GM18519 (cell line): Measurements from ENCODE around the gene NCAN.

Experiments
- ATAC-seq: cut with Tn5 transposase; IDR thresholded peaks from one replicate; pipeline ENCODE4 v1.9.1; 2021; ENCODE audit warnings: mild to moderate bottlenecking, moderate library complexity; ENCODE audit not compliant: unreplicated experiment, low FRiP score

The NCAN gene

GRCh38 chr19:19258589-19259338 is 47.0 kb downstream of the NCAN start:
- ATAC-seq, result no peak

DNA sequence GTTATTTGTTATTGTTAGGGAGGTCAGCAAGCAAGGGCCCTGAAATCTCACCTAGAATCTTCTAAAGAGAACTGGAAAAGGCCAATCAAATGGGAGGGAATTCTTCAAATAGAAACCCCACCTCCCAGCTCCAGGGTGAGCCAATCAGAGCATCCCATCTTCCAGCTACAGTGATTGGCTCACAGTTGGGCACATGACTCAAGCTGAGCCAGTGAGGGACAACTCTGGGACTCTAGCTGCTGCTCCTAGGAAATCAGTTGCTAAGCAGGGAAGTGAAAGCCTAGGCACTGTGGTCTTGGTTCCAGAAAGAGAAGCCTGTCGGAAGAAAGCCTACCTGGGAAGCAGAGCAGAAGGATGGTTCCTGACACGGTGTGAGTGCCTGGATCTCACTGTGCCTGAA is 48.0 kb downstream of the NCAN start:
- ATAC-seq, result no peak

GRCh38 chr19:19260417-19261214 is 48.9 kb downstream of the NCAN start:
- ATAC-seq, result no peak

- ATAC-seq, result no peak
Measured at GRCh38 chr19:19261350-19262189, 49.8 kb downstream of the NCAN start.

- no peak for ATAC-seq
Measured at GRCh38 chr19:19262190-19263057, 50.7 kb downstream of the NCAN start.

- ATAC-seq, result no peak
Measured at GRCh38 chr19:19263886-19264487, 52.2 kb downstream of the NCAN start.

DNA sequence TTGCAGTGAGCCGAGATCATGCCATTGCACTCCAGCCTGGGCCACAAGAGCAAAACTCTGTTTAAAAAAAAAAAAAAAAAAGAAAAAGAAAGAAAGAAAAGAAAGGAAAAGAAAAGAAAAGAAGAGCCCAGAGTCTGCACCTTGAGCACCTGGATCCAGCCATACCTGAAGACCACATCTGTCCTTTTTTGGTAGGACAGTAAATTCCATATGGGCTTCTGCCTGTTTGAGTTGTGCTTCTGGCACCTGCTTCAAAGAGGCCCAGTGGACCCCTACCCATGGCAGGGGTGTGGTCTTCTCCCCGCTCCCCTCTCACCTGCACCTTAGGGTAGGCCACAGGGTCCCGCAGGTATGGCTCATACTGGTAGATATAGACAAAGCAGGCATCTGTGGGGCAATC is 55.5 kb downstream of the NCAN start:
- ATAC-seq, result no peak

GRCh38 chr19:19268453-19269385 is 57.0 kb downstream of the NCAN start:
- no peak for ATAC-seq

DNA sequence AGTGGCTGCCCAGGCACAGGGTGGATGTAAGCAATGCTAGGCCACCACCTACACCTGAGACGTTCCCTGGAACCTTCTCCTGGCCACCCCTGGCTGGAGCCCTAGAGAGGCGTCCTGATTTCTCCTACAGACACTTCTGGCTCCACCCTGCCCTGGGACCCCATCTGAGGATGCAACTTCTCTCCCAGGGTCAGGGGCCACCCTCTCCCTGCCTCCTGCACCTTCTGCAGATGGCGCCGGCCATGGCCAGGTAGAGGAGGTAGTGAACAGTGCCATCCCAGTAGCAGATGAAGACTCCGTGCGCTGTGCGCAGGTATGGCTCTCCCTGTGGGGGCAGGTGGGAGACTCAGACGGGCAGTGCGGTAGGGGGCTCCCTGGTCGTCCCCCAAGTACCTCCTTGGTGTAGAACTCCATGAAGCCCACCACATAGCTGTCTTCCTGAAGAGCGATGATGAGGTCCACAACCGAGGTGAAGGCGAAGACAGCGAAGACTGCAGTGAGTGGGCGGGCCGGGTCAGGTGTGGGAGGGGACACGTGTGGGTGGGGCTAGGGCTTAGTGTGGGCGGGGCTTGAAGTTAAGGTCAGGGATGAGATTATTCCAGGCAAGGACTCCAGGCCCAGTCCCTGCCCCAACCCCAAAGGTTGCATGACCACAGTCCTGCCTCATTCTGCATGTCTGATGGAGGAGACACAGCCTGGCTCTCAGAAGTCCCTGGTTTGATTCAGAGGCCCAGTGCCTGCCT is 58.4 kb downstream of the NCAN start:
- no peak for ATAC-seq

DNA sequence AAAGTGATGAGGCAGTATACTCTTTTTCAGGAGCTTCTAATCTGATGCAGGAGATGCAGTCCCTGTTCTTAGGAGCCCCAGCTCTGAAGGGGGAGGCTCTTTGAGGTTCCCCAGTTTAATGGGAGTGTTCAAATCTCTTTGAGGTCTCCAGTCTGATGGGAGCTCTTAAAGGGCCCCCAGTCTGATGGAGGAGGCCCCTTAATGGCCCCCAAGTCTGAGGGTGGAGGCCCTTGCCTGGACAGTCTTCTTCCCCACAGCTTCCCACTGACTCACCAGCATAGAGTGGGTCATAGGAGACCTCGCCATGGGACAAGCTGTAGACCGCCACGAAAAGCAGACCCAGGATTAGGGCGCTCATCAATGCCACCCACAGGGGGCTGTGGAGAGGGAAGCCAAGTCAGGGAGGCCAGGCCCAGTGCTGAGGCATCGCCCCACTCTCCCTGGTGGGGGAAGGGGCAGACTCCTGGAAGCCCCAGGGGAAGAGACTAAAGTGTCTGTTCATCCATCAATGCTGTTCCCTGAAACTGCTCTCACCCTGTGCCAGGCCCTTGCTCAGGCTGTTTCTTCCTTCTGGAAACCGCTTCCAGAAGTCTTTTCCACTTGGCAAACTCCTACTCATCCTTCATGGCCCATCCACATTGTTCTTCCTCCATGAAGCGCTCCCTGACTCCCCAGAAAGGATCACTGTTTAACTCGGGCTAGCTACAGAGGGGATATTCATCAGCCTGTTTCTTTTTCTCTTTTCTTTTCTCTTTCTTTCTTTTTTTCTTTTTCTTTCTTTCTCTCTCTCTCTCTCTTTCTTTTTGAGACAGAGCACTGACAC is 59.2 kb downstream of the NCAN start:
- no peak for ATAC-seq

- no peak for ATAC-seq
Measured at GRCh38 chr19:19271828-19272599, 60.3 kb downstream of the NCAN start.

- ATAC-seq, result no peak
Measured at GRCh38 chr19:19274146-19274545, 62.4 kb downstream of the NCAN start.

DNA sequence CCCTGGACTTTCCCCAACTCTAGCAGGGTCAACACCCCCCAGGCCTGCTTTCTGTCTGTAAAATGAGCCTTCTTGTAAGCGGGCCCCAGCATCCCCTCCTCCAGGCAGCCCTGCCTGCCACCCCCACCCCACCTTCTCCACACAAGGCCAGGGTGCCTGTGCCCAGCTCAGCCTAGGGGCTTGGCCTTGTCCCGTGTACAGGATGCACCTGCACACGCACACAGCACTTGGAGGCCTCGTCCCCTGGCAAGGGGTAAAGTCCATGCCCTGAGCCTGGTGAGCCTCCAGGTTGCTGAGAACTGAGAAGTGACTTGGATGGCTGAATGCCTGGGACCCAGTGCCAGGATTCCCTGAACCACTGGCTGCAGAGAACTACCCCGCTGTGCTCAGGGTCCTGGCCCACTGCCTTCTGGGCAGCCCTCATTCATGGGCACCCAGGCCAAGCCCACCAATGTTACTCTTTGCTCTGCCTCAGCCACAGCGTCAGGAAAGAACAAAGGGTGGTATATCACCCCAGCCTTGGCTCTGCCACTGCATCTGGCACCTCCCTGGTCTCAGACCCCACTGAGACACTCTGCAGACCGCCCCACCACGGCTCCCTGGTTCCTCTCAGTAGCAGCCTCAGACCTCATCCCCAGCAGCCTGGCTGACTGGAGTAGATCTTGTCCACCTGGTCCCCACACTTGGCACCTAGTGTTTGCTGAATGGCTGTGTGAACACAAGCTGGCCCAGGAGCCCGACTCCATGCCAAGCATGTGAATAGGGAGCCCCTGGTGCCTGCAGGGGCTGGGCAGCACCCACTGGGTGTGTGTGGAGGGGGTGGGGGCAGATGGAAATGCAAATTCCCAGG is 63.2 kb downstream of the NCAN start:
- ATAC-seq, result no peak

- no peak for ATAC-seq
Measured at GRCh38 chr19:19276386-19276785, 64.6 kb downstream of the NCAN start.

DNA sequence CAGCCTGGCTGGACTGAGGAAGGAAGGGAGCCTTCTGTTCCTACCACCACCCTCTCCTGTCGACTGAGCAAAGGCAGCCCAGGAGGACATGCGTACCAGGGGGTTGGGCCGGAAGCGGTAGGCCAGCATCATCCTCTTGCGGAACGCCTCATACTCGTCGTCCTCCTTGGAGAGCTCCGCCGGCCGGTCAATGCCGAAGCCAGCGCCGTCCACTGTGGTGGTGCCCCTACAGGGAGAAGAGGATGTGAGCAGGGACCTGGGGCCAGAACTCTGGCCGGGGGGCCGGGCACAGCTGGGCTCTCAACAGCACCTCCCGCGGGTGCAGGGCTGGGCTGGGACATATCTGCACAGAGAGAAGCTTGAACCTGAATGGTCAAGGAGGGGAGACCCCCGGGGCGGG is 65.1 kb downstream of the NCAN start:
- ATAC-seq, result no peak
